H1 (cell line): Measurements from ENCODE around the gene AGBL1. TPM values are rescaled to one million over a fixed set of nuclear protein-coding genes. Genes with fewer than 3 reads are reported as not detected.

Experiments used
- CTCF ChIA-PET: fragments of 300-600 bp; sonication (Branson Sonifier 250); formaldehyde crosslinking; loops from one replicate; lab custom pipeline; 2021; ENCODE audit not compliant: partially characterized antibody; lab: Charles Lee
- POLR2A ChIA-PET: fragments of 300-600 bp; sonication (Branson Sonifier 250); formaldehyde crosslinking; loops from one replicate; lab custom pipeline; 2021; ENCODE audit warnings: inconsistent platforms; ENCODE audit not compliant: partially characterized antibody; lab: Charles Lee
- DNase-seq, 2 experiments: peaks; one replicate each; pipeline versions ENCODE4 v3.0.0 to v3.0.0-alpha.2; 2010 to 2022; ENCODE audit warnings: low spot score in 2 of 2, low read depth in 1 of 2, mixed read lengths in 1 of 2
- FAIRE-seq: peaks from 2 replicates; lab custom pipeline; 2011; peaks lifted over from hg19 to GRCh38; lab: Jason Lieb, UNC
- H2AFZ ChIP-seq: 2 replicates; pipeline ENCODE4 v1.8.1; 2012; ENCODE audit warnings: low read length, inconsistent platforms
- H2AK5ac ChIP-seq: 2 replicates; pipeline ENCODE4 v1.6.1; 2013; ENCODE audit warnings: low read depth, low read length
- H2BK120ac ChIP-seq: replicated peaks from 2 replicates; pipeline ENCODE3; 2013; ENCODE audit warnings: low read depth, low read length, inconsistent platforms
- H2BK12ac ChIP-seq: 2 replicates; pipeline ENCODE4 v1.6.1; 2013; ENCODE audit warnings: low read depth, low read length
- H2BK15ac ChIP-seq: 2 replicates; pipeline ENCODE4 v1.6.1; 2013; ENCODE audit warnings: low read length
- H2BK20ac ChIP-seq: 2 replicates; pipeline ENCODE4 v1.6.1; 2013; ENCODE audit warnings: low read length
- H2BK5ac ChIP-seq: 2 replicates; pipeline ENCODE4 v1.6.1; 2013; ENCODE audit warnings: low read depth, low read length
- H3K14ac ChIP-seq: 2 replicates; pipeline ENCODE4 v1.6.1; 2013; ENCODE audit warnings: inconsistent platforms; ENCODE audit not compliant: insufficient read length
- H3K18ac ChIP-seq: 2 replicates; pipeline ENCODE4 v1.6.1; 2013; ENCODE audit warnings: low read length; ENCODE audit errors: extremely low read depth
- H3K23ac ChIP-seq: 2 replicates; pipeline ENCODE4 v1.6.1; 2013; ENCODE audit warnings: inconsistent platforms; ENCODE audit not compliant: insufficient read length
- H3K23me2 ChIP-seq: 2 replicates; pipeline ENCODE4 v1.6.1; 2013; ENCODE audit warnings: low read depth, low read length
- H3K27ac ChIP-seq: 2 replicates; pipeline ENCODE4 v1.6.1; 2011; ENCODE audit warnings: low read depth, low read length, inconsistent platforms
- H3K27me3 ChIP-seq, 4 experiments: replicated peaks in 1 of 4; 1 replicate in 1 of 4; 2 replicates in 3 of 4; pipeline versions ENCODE4 v1.6.1 to v1.8.1; 2011 to 2013; ENCODE audit warnings: low read length in 3 of 4, mild to moderate bottlenecking in 3 of 4, inconsistent platforms in 2 of 4, mixed read lengths in 2 of 4, moderate library complexity in 1 of 4; ENCODE audit not compliant: control insufficient read depth in 3 of 4, insufficient read depth in 3 of 4; ENCODE audit errors: extremely low read depth in 1 of 4
- H3K36me3 ChIP-seq, 4 experiments: 2 replicates each; pipeline versions ENCODE4 v1.6.1 to v1.8.1; 2011 to 2013; ENCODE audit warnings: mild to moderate bottlenecking in 4 of 4, low read length in 3 of 4, moderate library complexity in 2 of 4, control low read depth in 1 of 4, inconsistent platforms in 1 of 4; ENCODE audit not compliant: insufficient read depth in 4 of 4, control insufficient read depth in 2 of 4
- H3K4ac ChIP-seq: replicated peaks from 2 replicates; pipeline ENCODE3; 2013; ENCODE audit warnings: low read length, low read depth, mixed read lengths, inconsistent platforms; ENCODE audit not compliant: insufficient read length
- H3K4me1 ChIP-seq, 4 experiments: replicated peaks in 1 of 4; 1 replicate in 1 of 4; 2 replicates in 3 of 4; pipeline versions ENCODE4 v1.6.1 to v1.8.1; 2011 to 2013; ENCODE audit warnings: low read length in 3 of 4, inconsistent platforms in 2 of 4, mixed read lengths in 1 of 4; ENCODE audit not compliant: insufficient read depth in 4 of 4, control insufficient read depth in 3 of 4
- H3K4me2 ChIP-seq, 2 experiments: 2 replicates each; pipeline versions ENCODE4 v1.6.1 to v1.8.1; 2011 to 2013; ENCODE audit warnings: low read depth in 2 of 2, low read length in 2 of 2, control low read depth in 1 of 2, inconsistent platforms in 1 of 2, mild to moderate bottlenecking in 1 of 2; ENCODE audit not compliant: insufficient read depth in 1 of 2
- H3K4me3 ChIP-seq, 4 experiments: fragments of 200-600, 300-600 bp in 1 of 4; sonication (generic), shearing (Covaris generic), sonication (Bioruptor Twin) in 1 of 4; 2 replicates each; pipeline versions ENCODE4 v1.5.1 to v1.8.1; 2011 to 2016; ENCODE audit warnings: low read length in 4 of 4, low read depth in 3 of 4, control low read depth in 2 of 4, inconsistent platforms in 2 of 4, mild to moderate bottlenecking in 2 of 4, mixed read lengths in 1 of 4, moderate library complexity in 1 of 4; ENCODE audit not compliant: insufficient read depth in 2 of 4; ENCODE audit errors: extremely low read depth in 1 of 4
- H3K56ac ChIP-seq: replicated peaks from 2 replicates; pipeline ENCODE3; 2013; ENCODE audit warnings: low read depth, mild to moderate bottlenecking, mixed read lengths, low read length, inconsistent platforms; ENCODE audit not compliant: insufficient read length
- H3K79me1 ChIP-seq: 2 replicates; pipeline ENCODE4 v1.6.1; 2013; ENCODE audit warnings: low read depth, low read length, control low read depth
- H3K79me2 ChIP-seq, 2 experiments: 2 replicates each; pipeline versions ENCODE4 v1.6.1 to v1.8.1; 2012 to 2013; ENCODE audit warnings: low read length in 2 of 2, mild to moderate bottlenecking in 2 of 2, inconsistent platforms in 1 of 2; ENCODE audit not compliant: insufficient read depth in 2 of 2, control insufficient read depth in 1 of 2
- H3K9ac ChIP-seq, 4 experiments: replicated peaks in 1 of 4; 1 replicate in 1 of 4; 2 replicates in 3 of 4; pipeline versions ENCODE4 v1.6.1 to v1.8.1; 2011 to 2013; ENCODE audit warnings: low read depth in 3 of 4, low read length in 3 of 4, control low read depth in 2 of 4, mild to moderate bottlenecking in 2 of 4, moderate library complexity in 2 of 4, inconsistent platforms in 1 of 4; ENCODE audit errors: extremely low read depth in 1 of 4
- H3K9me3 ChIP-seq, 2 experiments: 2 replicates each; pipeline versions ENCODE4 v1.6.1 to v1.8.1; 2012 to 2013; ENCODE audit warnings: mild to moderate bottlenecking in 2 of 2, moderate library complexity in 2 of 2, control low read depth in 1 of 2, inconsistent platforms in 1 of 2, low read depth in 1 of 2, low read length in 1 of 2, mixed read lengths in 1 of 2; ENCODE audit not compliant: insufficient read depth in 2 of 2
- H4K20me1 ChIP-seq, 2 experiments: replicated peaks in 1 of 2; 2 replicates each; pipeline versions ENCODE3 to v1.8.1; 2011 to 2013; ENCODE audit warnings: inconsistent platforms in 2 of 2, low read length in 2 of 2, mild to moderate bottlenecking in 1 of 2; ENCODE audit not compliant: insufficient read depth in 2 of 2, control insufficient read depth in 1 of 2
- H4K5ac ChIP-seq: 2 replicates; pipeline ENCODE4 v1.6.1; 2013; ENCODE audit warnings: low read length, low read depth, mixed read lengths, inconsistent platforms; ENCODE audit not compliant: insufficient read length
- H4K8ac ChIP-seq: 2 replicates; pipeline ENCODE4 v1.8.0; 2013; ENCODE audit warnings: mild to moderate bottlenecking, moderate library complexity, low read length, inconsistent platforms; ENCODE audit not compliant: insufficient read depth; ENCODE audit errors: extremely low read depth
- H4K91ac ChIP-seq: replicated peaks from 2 replicates; pipeline ENCODE3; 2013; ENCODE audit warnings: low read length, mixed read lengths, inconsistent platforms; ENCODE audit not compliant: insufficient read length
- CEBPB ChIP-seq: IDR thresholded peaks from 2 replicates; pipeline ENCODE4 v1.6.1; 2012; ENCODE audit warnings: low read depth, low read length
- POLR2A ChIP-seq, 2 experiments: IDR thresholded peaks; 1 replicate in 1 of 2; 2 replicates in 1 of 2; pipeline ENCODE4 v1.6.1; 2011; ENCODE audit warnings: low read depth in 2 of 2, low read length in 2 of 2, mild to moderate bottlenecking in 2 of 2; ENCODE audit errors: control extremely low read depth in 1 of 2
- RAD21 ChIP-seq, 2 experiments: IDR thresholded peaks in 1 of 2; conservative IDR thresholded peaks in 1 of 2; 2 replicates each; pipeline ENCODE4 v1.6.1; 2011; ENCODE audit warnings: low read depth in 2 of 2, low read length in 2 of 2, improper control_type of control experiment in 1 of 2, inconsistent platforms in 1 of 2, mild to moderate bottlenecking in 1 of 2, moderate library complexity in 1 of 2
- SP1 ChIP-seq: IDR thresholded peaks from 2 replicates; pipeline ENCODE4 v1.6.1; 2011; ENCODE audit warnings: low read depth, low read length
- TAF1 ChIP-seq: IDR thresholded peaks from 2 replicates; pipeline ENCODE4 v1.6.1; 2011; ENCODE audit warnings: mild to moderate bottlenecking, low read depth, low read length
- WGBS, 2 experiments: shearing (Covaris generic) in 1 of 2; methylation state at CpG; one replicate each; pipeline versions ENCODE4 v1.1.6 to v1.1.7; 2013 to 2015; ENCODE audit warnings: low lambda C conversion rate in 2 of 2, mixed read lengths in 2 of 2, inconsistent platforms in 1 of 2, low coverage in 1 of 2, missing lambda C conversion rate in 1 of 2; ENCODE audit not compliant: insufficient replicate concordance in 2 of 2, insufficient coverage in 1 of 2, insufficient read length in 1 of 2; ENCODE audit errors: extremely low coverage in 1 of 2, missing lambda C conversion rate in 1 of 2; 5-methylcytosine and 5-hydroxymethylcytosine counted together
- polyA plus RNA-seq, 7 experiments: library from polyadenylated mRNA; depleted of rRNA in 3 of 7; stranded (reverse) in 5 of 7; unstranded in 2 of 7; fragments of >200 nt in 5 of 7; fragments of 200-250 nt in 2 of 7; gene quantifications; 1 replicate in 5 of 7; 2 replicates in 1 of 7; 4 replicates in 1 of 7; pipeline versions ENCODE4 v1.2.1 to v1.2.3, GENCODE V29; 2011 to 2013; ENCODE audit warnings: missing spikeins in 2 of 7, mixed read lengths in 2 of 7
- total RNA-seq: library from RNA; stranded (reverse); fragmentation: NEBNext Ultra II Directional; extraction: Animal tissue kit (Norgen Biotek cat#: 25700); gene quantifications from 2 replicates; pipeline ENCODE4 v1.2.1, GENCODE V29; 2021
- TF ChIP-seq, protein P1 (sequence below), 3 experiments: IDR thresholded peaks; 1 replicate in 2 of 3; 2 replicates in 1 of 3; pipeline versions ENCODE4 v1.5.1 to v1.6.1; 2011; ENCODE audit warnings: low read length in 3 of 3, mild to moderate bottlenecking in 3 of 3, inconsistent platforms in 2 of 3, low read depth in 1 of 3, moderate library complexity in 1 of 3; ENCODE audit not compliant: insufficient read depth in 1 of 3; ENCODE audit errors: control extremely low read depth in 1 of 3

AGBL1 gene
- total and polyA plus RNA-seq, 2 of the 8 experiments (the other 6 are each of a cell fraction or from before 2014, with no cell fraction given), result not detected

DNA sequence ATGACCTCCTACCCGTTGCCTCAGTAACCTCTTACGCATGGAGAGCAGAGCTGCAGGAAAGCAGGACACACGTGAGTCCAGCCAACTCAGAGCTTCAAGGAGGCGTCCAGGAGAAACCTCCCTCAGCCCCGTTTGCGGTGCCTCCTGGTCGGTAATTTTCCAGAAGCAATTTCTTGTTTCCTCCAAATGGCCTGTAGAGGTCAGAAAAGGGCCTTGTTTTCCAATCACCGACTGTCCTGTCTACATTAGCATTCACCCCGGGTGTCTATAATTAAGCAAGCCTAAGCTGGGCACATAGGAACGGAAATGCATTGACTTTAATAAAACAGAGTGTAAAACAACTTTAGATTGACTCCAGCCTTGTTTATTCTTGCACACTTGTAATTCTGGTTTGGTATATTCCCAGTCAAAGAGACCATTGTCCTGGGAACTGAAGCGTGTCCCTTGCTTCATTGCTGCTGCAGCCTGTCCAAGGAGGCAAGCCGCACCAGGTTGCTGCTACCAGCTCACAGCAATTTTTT, 836.2 kb downstream of the AGBL1 start:
- Histone ChIP-seq H2AK5ac (no peak overlapping the region), H2AFZ (peak overlapping the region; percentile 27; the same call in 1 of the 2 replicates), H2BK120ac (no peak overlapping the region), H4K8ac (no peak overlapping the region), H3K9ac (no peak overlapping the region), H4K20me1 (no peaks in the 10 kb centered on the region), H4K5ac (no peak overlapping the region), H2BK15ac (no peak overlapping the region; the same call in 1 of the 2 replicates), H3K36me3 (no peaks in the 10 kb centered on the region), H3K56ac (no peak overlapping the region), H3K4me1 (peaks cover 0 to 15% (median 7%) of the 10 kb centered on the region in 4 experiments; a peak in 5 of 7 replicates), H3K79me1 (no peaks in the 10 kb centered on the region), H2BK20ac (0 out of 2 replicates have a peak overlapping the region, but pooled peaks have one; percentile 56), H3K14ac (no peak overlapping the region), H2BK12ac (no peak overlapping the region), H3K79me2 (no peaks in the 10 kb centered on the region), H3K4ac (no peak overlapping the region), H3K9me3 (no peaks in the 10 kb centered on the region), H2BK5ac (no peak overlapping the region), H4K91ac (peak overlapping the region; percentile 29), H3K23ac (no peak overlapping the region), H3K23me2 (no peaks in the 10 kb centered on the region), H3K4me2 (no peak overlapping the region), H3K4me3 (no peak overlapping the region), H3K27ac (no peak overlapping the region), H3K18ac (no peak overlapping the region), H3K27me3 (no peaks in the 10 kb centered on the region; a peak in 1 of 7 replicates)
- WGBS, 2 experiments, result 58% methylated on average over 12 of the region's 12 CpGs; no CpG with 5 or more reads in 1 of the 2 experiments
- ChIA-PET POLR2A (no interaction called here), CTCF (interaction anchor here (0.6 to 2.5 kb wide), 13 partner anchors 9 to 641 kb away, joined by 3 to 10 read pairs (median 4); no protein-coding TSS in a partner anchor)
- DNase-seq, result no peak
- peak; percentile 60 for FAIRE-seq
- TF ChIP-seq, protein P1, sequence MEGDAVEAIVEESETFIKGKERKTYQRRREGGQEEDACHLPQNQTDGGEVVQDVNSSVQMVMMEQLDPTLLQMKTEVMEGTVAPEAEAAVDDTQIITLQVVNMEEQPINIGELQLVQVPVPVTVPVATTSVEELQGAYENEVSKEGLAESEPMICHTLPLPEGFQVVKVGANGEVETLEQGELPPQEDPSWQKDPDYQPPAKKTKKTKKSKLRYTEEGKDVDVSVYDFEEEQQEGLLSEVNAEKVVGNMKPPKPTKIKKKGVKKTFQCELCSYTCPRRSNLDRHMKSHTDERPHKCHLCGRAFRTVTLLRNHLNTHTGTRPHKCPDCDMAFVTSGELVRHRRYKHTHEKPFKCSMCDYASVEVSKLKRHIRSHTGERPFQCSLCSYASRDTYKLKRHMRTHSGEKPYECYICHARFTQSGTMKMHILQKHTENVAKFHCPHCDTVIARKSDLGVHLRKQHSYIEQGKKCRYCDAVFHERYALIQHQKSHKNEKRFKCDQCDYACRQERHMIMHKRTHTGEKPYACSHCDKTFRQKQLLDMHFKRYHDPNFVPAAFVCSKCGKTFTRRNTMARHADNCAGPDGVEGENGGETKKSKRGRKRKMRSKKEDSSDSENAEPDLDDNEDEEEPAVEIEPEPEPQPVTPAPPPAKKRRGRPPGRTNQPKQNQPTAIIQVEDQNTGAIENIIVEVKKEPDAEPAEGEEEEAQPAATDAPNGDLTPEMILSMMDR (IDR thresholded peaks at IDR 0.05; ENCODE audit: control extremely low read depth in 1 of 3, insufficient read depth in 1 of 3, low read depth in 1 of 3, low read length in 3 of 3), result peak in 2 of 3 experiments; percentile 53 to 65; a peak in 3 of 4 replicates
- TF ChIP-seq RAD21 (IDR thresholded peaks at IDR 0.05 in 1 of 2, conservative IDR thresholded peaks at IDR 0.05 in 1 of 2; ENCODE audit: low read depth in 2 of 2, low read length in 2 of 2) (peak; percentile 73 to 82), SP1 (peak; percentile 66; the same call in 1 of the 2 replicates), CEBPB (0 out of 2 replicates have a peak, but pooled peaks have one; percentile 49), TAF1 (no peak), POLR2A (IDR thresholded peaks at IDR 0.05; ENCODE audit: control extremely low read depth in 1 of 2, low read depth in 2 of 2, low read length in 2 of 2) (no peak)
